ENCODE measurements around the gene IL32. TPM values are rescaled to one million over a fixed set of nuclear protein-coding genes. Genes with fewer than 3 reads are reported as not detected.

The IL32 gene
- polyA plus RNA-seq, 3 donors: 0.53 to 8.0 (median 5.6) TPM

- no peak for DNase-seq
- Histone ChIP-seq H3K9ac (ENCODE audit: insufficient read depth, low read length, poor library complexity, severe bottlenecking) (no peak overlapping the region), H3K9me3 (replicated peaks in 1 of 2; ENCODE audit: control insufficient read depth in 1 of 2, insufficient read depth in 1 of 2, low read length in 2 of 2) (no peaks in the 10 kb centered on the region), H3K27ac (ENCODE audit: low read depth in 1 of 2, low read length in 2 of 2) (no peak overlapping the region), H4K20me1 (ENCODE audit: insufficient read depth, low read length) (peaks cover 20% of the 10 kb centered on the region), H3K36me3 (replicated peaks in 1 of 2; ENCODE audit: control insufficient read depth in 1 of 2, insufficient read depth in 2 of 2, low read length in 2 of 2) (no peaks in the 10 kb centered on the region), H3K4me2 (replicated peaks; ENCODE audit: extremely low read depth, low read length, poor library complexity, severe bottlenecking) (no peak overlapping the region), H3K4me1 (ENCODE audit: control insufficient read depth in 1 of 2, insufficient read depth in 2 of 2, low read length in 2 of 2) (peaks cover 37 to 40% of the 10 kb centered on the region in 2 donors), H3K27me3 (ENCODE audit: control insufficient read depth in 2 of 2, insufficient read depth in 2 of 2, low read length in 2 of 2) (peaks cover 0 to 43% of the 10 kb centered on the region in 2 donors), H3K79me2 (ENCODE audit: insufficient read depth, low read length) (no peaks in the 10 kb centered on the region), H2AFZ (ENCODE audit: insufficient read depth, low read depth, low read length, poor library complexity, severe bottlenecking) (no peak overlapping the region), H3K4me3 (replicated peaks in 1 of 3; ENCODE audit: low read depth in 2 of 3, low read length in 3 of 3) (no peak overlapping the region)
- Mint-ChIP-seq H3K9me3 (peaks cover 0 to 6% (median 0%) of the 10 kb centered on the region in 7 donors), H3K36me3 (no peaks in the 10 kb centered on the region), H3K4me1 (peaks cover 31% of the 10 kb centered on the region), H3K4me3 (no peak overlapping the region), H3K27ac (no peak overlapping the region), H3K27me3 (ENCODE audit: low read depth in 3 of 3) (peaks cover 38 to 57% (median 40%) of the 10 kb centered on the region in 3 donors)
- TF ChIP-seq CTCF (IDR thresholded peaks at IDR 0.05): no peak
- WGBS (ENCODE audit: insufficient coverage): 95% methylated on average over 19 of the region's 20 CpGs
- intact Hi-C loops (cut with micrococcal nuclease): no loop called here
These were observed 48.1 kb upstream of the IL32 start for GRCh38 chr16:3017344-3017743.

GRCh38 chr16:3017794-3018506 lies 47.5 kb upstream of the IL32 start, which contains the start of gene CLDN6:
Gene CLDN6, minus strand, starts transcription at chr16:3018183. Its CDS starts 2,162 bp downstream, at chr16:3016021.
- Mint-ChIP-seq H3K4me1 (peaks cover 35% of the 10 kb centered on the region), H3K36me3 (no peaks in the 10 kb centered on the region), H3K27ac (no peak within 1 kb of the TSS), H3K4me3 (peak within 1 kb of the TSS in 1 of 2 donors; percentile 71), H3K27me3 (ENCODE audit: low read depth in 3 of 3) (peaks cover 36 to 51% (median 38%) of the 10 kb centered on the region in 3 donors), H3K9me3 (peaks cover 0 to 6% (median 0%) of the 10 kb centered on the region in 7 donors)
- intact Hi-C loops (cut with micrococcal nuclease): no loop called here
- H3K4me3 ChIP-seq (replicated peaks in 1 of 3; ENCODE audit: low read depth in 2 of 3, low read length in 3 of 3): no peak within 1 kb of the TSS
- H3K27ac ChIP-seq (ENCODE audit: low read depth in 1 of 2, low read length in 2 of 2): no peak within 1 kb of the TSS
- peaks cover 26% of the 10 kb centered on the region for H4K20me1 ChIP-seq (ENCODE audit: insufficient read depth, low read length)
- peak in 2 of 3 donors; percentile 23 to 31 for DNase-seq
- H3K4me2 ChIP-seq (replicated peaks; ENCODE audit: extremely low read depth, low read length, poor library complexity, severe bottlenecking): no peak within 1 kb of the TSS
- peaks cover 0 to 37% of the 10 kb centered on the region in 2 donors for H3K27me3 ChIP-seq (ENCODE audit: control insufficient read depth in 2 of 2, insufficient read depth in 2 of 2, low read length in 2 of 2)
- no peaks in the 10 kb centered on the region for H3K36me3 ChIP-seq (replicated peaks in 1 of 2; ENCODE audit: control insufficient read depth in 1 of 2, insufficient read depth in 2 of 2, low read length in 2 of 2)
- H3K4me1 ChIP-seq (ENCODE audit: control insufficient read depth in 1 of 2, insufficient read depth in 2 of 2, low read length in 2 of 2): peaks cover 43 to 46% of the 10 kb centered on the region in 2 donors
- H3K79me2 ChIP-seq (ENCODE audit: insufficient read depth, low read length): no peaks in the 10 kb centered on the region
- no peak within 1 kb of the TSS for H3K9ac ChIP-seq (ENCODE audit: insufficient read depth, low read length, poor library complexity, severe bottlenecking)
- TF ChIP-seq CTCF (IDR thresholded peaks at IDR 0.05): peak; percentile 44
- H3K9me3 ChIP-seq (replicated peaks in 1 of 2; ENCODE audit: control insufficient read depth in 1 of 2, insufficient read depth in 1 of 2, low read length in 2 of 2): no peaks in the 10 kb centered on the region
- WGBS (ENCODE audit: insufficient coverage): 4% methylated on average over 23 of the region's 52 CpGs
- H2AFZ ChIP-seq (ENCODE audit: insufficient read depth, low read depth, low read length, poor library complexity, severe bottlenecking): no peak within 1 kb of the TSS
